NCI-H446 treated with DMSO at 0.1 percent for 48 hours (cell line): ENCODE data around the gene KIRREL3.

Experiments used
- DNase-seq: peaks from one replicate; lab custom pipeline; 2025; lab: John Stamatoyannopoulos, UW

KIRREL3 gene

GRCh38 chr11:126529037-126529436, 471.5 kb downstream of the KIRREL3 start:
- DNase-seq, result no peak

GRCh38 chr11:126528075-126528474, 472.5 kb downstream of the KIRREL3 start:
- DNase-seq, result no peak

GRCh38 chr11:126527651-126528050, 472.9 kb downstream of the KIRREL3 start:
- no peak for DNase-seq

GRCh38 chr11:126526471-126526870, 474.1 kb downstream of the KIRREL3 start:
- DNase-seq, result no peak

GRCh38 chr11:126525702-126526101, 474.9 kb downstream of the KIRREL3 start:
- DNase-seq, result no peak

GRCh38 chr11:126525216-126525615, 475.4 kb downstream of the KIRREL3 start:
- DNase-seq, result no peak

- DNase-seq, result no peak
These were observed 476.9 kb downstream of the KIRREL3 start for GRCh38 chr11:126523441-126524205.

GRCh38 chr11:126522606-126523005, 478.0 kb downstream of the KIRREL3 start:
- DNase-seq, result no peak

GRCh38 chr11:126522152-126522551, 478.4 kb downstream of the KIRREL3 start:
- no peak for DNase-seq

GRCh38 chr11:126521196-126521595, 479.4 kb downstream of the KIRREL3 start:
- no peak for DNase-seq

- no peak for DNase-seq
These were observed 480.5 kb downstream of the KIRREL3 start for GRCh38 chr11:126519764-126520734.

- no peak for DNase-seq
These were observed 481.4 kb downstream of the KIRREL3 start for GRCh38 chr11:126518972-126519690.

GRCh38 chr11:126518071-126518971, 482.2 kb downstream of the KIRREL3 start:
- no peak for DNase-seq

- DNase-seq, result no peak
These were observed 485.1 kb downstream of the KIRREL3 start for GRCh38 chr11:126515501-126515900.

- no peak for DNase-seq
These were observed 486.4 kb downstream of the KIRREL3 start for GRCh38 chr11:126514061-126514693.

- no peak for DNase-seq
These were observed 487.5 kb downstream of the KIRREL3 start for GRCh38 chr11:126512741-126513715.

GRCh38 chr11:126512251-126512650, 488.3 kb downstream of the KIRREL3 start:
- no peak for DNase-seq

- no peak for DNase-seq
These were observed 489.0 kb downstream of the KIRREL3 start for GRCh38 chr11:126511475-126512115.
